ENCODE data around the gene CDKAL1. TPM values are rescaled to one million over a fixed set of nuclear protein-coding genes. Genes with fewer than 3 reads are reported as not detected.

CDKAL1 gene
- total RNA-seq, 1 donor from 2014 or later: 34.3 TPM

DNA sequence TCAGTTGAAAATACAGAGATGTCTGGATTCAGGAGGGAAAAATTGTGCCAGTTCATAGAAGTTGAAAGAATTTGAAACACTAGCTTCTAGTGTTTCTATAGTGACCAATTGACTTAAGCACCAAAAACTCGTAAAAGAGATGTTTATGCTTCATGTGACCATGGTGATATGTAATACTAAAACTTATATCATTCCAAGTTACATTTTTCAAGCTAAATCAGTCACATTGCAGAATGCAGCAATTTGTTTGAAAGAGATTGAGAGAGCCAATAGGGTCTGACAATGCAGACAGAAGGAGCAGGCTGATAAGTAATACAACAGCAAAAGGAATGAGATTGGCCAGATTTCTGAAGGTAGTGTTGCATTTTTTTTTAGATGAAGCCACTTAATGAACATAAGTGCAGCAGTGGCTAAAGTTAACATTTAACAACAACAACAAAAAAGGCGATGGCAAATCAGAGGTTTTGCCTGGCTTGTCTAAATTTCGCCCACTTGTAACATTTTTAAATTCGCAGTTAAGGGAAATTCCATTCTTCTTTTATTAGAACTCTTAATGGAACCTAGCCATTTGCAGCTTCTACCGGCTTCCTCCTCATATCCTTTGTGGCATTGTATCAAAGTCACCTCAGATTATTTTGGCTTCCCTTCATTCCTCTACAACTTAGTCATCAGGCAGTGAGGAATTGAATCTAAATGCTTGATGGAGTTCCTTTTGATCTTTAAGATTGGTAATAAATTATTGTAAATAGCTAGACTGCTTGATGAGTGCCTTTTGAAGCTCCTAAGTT is 575.3 kb downstream of the CDKAL1 start:
- peaks cover 3% of the 10 kb centered on the region for H3K9me3 Mint-ChIP-seq (ENCODE audit: low read depth)
- H3K4me1 Mint-ChIP-seq (ENCODE audit: low read depth): peaks cover 46% of the 10 kb centered on the region
- H3K27ac Mint-ChIP-seq: peak overlapping the region; percentile 93
- H3K4me3 Mint-ChIP-seq (ENCODE audit: low read depth): no peak overlapping the region
- no peaks in the 10 kb centered on the region for H3K27me3 Mint-ChIP-seq
- TF ChIP-seq, protein P1, sequence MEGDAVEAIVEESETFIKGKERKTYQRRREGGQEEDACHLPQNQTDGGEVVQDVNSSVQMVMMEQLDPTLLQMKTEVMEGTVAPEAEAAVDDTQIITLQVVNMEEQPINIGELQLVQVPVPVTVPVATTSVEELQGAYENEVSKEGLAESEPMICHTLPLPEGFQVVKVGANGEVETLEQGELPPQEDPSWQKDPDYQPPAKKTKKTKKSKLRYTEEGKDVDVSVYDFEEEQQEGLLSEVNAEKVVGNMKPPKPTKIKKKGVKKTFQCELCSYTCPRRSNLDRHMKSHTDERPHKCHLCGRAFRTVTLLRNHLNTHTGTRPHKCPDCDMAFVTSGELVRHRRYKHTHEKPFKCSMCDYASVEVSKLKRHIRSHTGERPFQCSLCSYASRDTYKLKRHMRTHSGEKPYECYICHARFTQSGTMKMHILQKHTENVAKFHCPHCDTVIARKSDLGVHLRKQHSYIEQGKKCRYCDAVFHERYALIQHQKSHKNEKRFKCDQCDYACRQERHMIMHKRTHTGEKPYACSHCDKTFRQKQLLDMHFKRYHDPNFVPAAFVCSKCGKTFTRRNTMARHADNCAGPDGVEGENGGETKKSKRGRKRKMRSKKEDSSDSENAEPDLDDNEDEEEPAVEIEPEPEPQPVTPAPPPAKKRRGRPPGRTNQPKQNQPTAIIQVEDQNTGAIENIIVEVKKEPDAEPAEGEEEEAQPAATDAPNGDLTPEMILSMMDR (IDR thresholded peaks at IDR 0.05; ENCODE audit: unreplicated experiment): no peak
- H3K36me3 Mint-ChIP-seq (ENCODE audit: insufficient read depth): peaks cover 2% of the 10 kb centered on the region
- no peak for DNase-seq (ENCODE audit: low spot score, unreplicated experiment)

DNA sequence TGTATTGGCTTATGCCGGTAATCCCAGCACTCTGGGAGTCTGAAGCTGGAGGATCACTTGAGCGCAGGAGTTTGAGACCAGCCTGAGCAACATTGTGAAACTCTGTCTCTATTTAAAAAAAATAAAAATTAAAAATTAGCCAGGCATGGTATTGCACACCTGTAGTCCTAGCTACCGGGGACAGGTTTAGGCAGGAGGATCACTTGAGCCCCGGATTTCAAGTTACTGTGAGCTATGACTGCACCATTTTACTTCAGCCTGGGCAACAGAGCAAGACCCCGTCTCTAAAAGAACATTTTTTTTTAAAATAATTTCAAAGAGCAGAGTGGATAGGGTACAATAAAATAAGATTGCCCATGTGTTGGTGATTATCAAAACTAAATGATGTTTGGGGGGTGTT is 576.4 kb downstream of the CDKAL1 start:
- Mint-ChIP-seq H3K36me3 (ENCODE audit: insufficient read depth) (peaks cover 2% of the 10 kb centered on the region), H3K4me3 (ENCODE audit: low read depth) (no peak overlapping the region), H3K27me3 (no peaks in the 10 kb centered on the region), H3K4me1 (ENCODE audit: low read depth) (peaks cover 46% of the 10 kb centered on the region), H3K9me3 (ENCODE audit: low read depth) (peaks cover 3% of the 10 kb centered on the region), H3K27ac (peak overlapping the region; percentile 93)
- DNase-seq (ENCODE audit: low spot score, unreplicated experiment): no peak
- TF ChIP-seq, protein P1 (IDR thresholded peaks at IDR 0.05; ENCODE audit: unreplicated experiment): no peak

DNA sequence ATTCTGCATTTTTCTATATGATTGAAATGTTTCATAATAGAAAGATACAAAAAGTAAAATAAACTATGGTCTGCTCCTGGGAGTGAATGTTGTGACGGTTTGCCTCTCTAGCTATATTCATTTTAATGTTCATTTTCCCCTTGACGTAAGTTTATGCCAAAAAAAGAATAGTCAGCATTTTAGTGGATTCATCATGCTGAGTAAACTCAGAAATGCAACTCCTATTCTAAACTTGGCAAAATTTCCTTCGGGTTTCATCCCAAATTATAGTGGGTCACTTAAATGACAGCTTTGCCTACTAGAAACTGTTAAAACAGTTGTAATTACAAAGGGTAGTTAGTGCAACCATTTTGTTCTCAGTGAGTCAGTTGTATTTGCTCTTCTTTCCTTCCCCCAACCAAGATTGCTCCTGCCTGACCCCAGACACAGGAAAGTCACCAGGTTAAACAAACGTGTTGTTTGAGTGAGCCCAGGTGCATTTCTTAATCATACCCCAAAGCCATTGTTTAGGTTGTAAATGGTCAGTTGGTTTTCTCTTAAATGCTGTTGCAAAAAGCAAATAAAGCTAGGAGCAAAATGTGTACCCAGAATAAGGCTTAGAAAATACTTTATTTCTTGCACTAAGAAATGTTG is 577.0 kb downstream of the CDKAL1 start:
- H3K27ac Mint-ChIP-seq: peak overlapping the region; percentile 92
- peaks cover 46% of the 10 kb centered on the region for H3K4me1 Mint-ChIP-seq (ENCODE audit: low read depth)
- TF ChIP-seq, protein P1 (IDR thresholded peaks at IDR 0.05; ENCODE audit: unreplicated experiment): no peak
- H3K4me3 Mint-ChIP-seq (ENCODE audit: low read depth): peak overlapping the region; percentile 2
- peaks cover 3% of the 10 kb centered on the region for H3K9me3 Mint-ChIP-seq (ENCODE audit: low read depth)
- DNase-seq (ENCODE audit: low spot score, unreplicated experiment): no peak
- no peaks in the 10 kb centered on the region for H3K27me3 Mint-ChIP-seq
- H3K36me3 Mint-ChIP-seq (ENCODE audit: insufficient read depth): peaks cover 2% of the 10 kb centered on the region

DNA sequence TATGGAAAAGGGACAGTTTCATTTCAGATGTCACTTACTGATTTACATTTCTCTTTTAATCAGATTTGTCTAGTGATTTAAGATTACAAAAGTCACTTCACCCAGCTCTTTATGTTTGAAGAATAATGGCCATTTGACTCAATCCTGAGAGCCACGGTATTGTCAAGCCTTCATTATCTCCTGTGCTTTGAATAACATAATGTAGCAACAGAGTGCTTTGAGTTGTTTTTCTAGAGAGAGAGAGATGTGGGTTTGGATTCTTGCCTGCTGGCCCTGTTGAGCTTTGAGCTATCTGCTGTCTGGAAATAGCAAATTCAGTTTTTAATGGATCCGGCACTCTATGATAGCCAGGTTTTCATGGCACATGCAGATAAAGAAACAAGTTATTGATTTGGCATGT is 580.9 kb downstream of the CDKAL1 start:
- Mint-ChIP-seq H3K27ac (peak overlapping the region; percentile 30), H3K27me3 (no peaks in the 10 kb centered on the region), H3K4me3 (ENCODE audit: low read depth) (no peak overlapping the region), H3K9me3 (ENCODE audit: low read depth) (no peaks in the 10 kb centered on the region), H3K4me1 (ENCODE audit: low read depth) (peaks cover 39% of the 10 kb centered on the region), H3K36me3 (ENCODE audit: insufficient read depth) (no peaks in the 10 kb centered on the region)
- TF ChIP-seq, protein P1 (IDR thresholded peaks at IDR 0.05; ENCODE audit: unreplicated experiment): no peak
- DNase-seq (ENCODE audit: low spot score, unreplicated experiment): no peak

DNA sequence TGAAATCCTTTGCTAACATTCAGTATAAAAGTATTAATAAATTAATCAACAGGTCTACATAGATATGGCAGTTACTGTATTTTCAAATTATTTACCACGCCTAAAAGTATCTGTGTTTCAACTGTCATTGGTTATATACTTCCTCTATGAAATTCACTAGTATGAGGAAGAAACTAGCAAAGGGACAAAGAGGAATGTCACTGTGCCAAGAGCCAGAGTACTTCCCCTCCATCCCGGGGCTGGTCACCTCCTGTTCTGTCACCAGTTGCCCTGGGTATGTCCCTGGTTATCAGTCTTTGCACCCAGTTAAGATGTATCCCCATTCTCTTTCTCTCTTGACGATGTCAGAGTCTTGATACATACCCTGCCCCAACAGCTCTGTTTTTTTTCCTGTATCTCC is 582.5 kb downstream of the CDKAL1 start:
- Mint-ChIP-seq H3K9me3 (ENCODE audit: low read depth) (no peaks in the 10 kb centered on the region), H3K36me3 (ENCODE audit: insufficient read depth) (no peaks in the 10 kb centered on the region), H3K4me3 (ENCODE audit: low read depth) (no peak overlapping the region), H3K4me1 (ENCODE audit: low read depth) (peaks cover 27% of the 10 kb centered on the region), H3K27me3 (no peaks in the 10 kb centered on the region), H3K27ac (no peak overlapping the region)
- TF ChIP-seq, protein P1 (IDR thresholded peaks at IDR 0.05; ENCODE audit: unreplicated experiment): no peak
- no peak for DNase-seq (ENCODE audit: low spot score, unreplicated experiment)

Measured in progenitor cell of endocrine pancreas (in vitro differentiated cells).